GM19395 (cell line): Measurements from ENCODE around the gene ATG7.
"Not testable (repeated sequence)": the region's sequence is repeated elsewhere in the genome, so short reads cannot be mapped to it uniquely, and the experiment has no call there.

ENCODE experiments used
- ATAC-seq: cut with Tn5 transposase; IDR thresholded peaks from one replicate; pipeline ENCODE4 v1.9.1; 2021; ENCODE audit warnings: mild to moderate bottlenecking, moderate library complexity; ENCODE audit not compliant: unreplicated experiment

ATG7 gene

DNA sequence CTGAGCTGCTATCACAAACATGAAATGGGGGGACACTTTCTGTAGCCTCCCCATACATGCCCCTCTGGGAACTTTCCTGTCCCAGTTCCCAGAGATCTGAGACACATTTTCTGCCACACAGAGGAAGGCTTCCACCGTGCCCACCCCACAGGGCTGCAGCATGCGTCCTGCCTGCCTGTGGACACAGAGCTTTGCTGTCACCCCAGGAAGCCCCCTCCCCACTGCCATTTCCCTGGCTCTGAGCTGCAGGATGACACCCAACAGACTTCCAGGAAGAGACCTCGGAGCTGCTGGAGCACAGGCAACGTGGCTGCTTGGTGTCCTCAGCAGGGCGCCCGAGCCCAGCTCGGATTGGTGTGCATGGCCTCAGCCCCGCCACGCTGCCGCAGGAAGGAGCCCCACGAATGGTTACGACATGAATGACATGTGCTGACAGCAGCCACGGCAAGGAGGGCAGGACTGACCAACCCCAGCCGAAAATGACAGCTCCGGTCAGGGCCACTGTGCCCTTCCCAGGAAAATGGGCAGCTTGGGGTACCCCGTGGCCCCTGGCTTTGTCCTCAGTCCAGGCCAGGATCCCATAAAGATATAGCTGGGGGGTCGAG, 290.2 kb downstream of the ATG7 start:
- ATAC-seq = no peak

DNA sequence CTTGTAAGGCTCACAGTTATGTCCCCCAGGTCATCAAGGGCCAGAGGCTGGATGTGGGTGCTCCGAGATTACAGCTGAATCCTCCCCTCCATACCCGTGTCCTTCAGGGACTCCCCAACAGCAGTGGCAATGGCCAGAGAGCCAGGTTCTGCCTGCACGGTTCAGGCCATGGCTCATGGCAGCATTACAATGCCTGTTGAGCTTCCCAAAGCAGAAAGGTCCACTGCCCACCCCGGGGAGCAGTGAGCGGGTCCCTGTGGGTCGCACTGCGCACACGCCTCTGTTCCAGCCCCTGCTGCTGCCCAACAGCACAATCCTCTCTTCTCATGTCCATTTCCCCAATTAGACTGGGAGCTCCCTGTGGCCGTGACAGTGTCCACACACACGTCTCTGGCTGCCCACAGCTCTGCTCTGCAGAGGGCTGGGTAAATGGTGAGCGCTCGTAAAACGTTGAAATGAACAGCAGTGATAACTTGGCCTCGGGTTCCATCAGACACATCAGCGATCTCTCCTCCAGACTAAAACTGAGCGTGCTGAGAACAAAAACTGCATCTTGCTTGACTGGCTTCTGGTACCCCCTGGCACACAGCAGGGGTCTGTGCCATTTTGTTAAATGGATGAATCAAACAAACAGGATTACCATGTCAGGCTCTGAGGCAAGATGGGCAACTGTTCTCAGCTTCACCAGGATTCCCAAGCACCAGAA, 291.1 kb downstream of the ATG7 start:
- ATAC-seq = no peak

DNA sequence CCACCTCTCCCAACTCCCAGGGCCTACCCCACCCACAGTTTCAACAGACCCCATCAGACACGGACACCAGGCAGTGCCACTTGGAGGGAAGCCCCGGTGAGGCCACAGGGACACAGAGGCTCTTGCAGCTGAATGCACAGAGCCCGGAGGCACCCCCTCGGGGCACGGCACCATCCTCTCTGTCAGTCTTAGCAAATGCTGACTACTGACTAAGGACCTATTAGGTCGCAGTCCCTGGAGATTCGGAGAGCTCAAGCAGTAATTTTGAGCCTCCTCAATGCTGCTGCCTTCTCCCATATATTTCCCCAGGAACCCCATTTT, 291.6 kb downstream of the ATG7 start:
- no peak for ATAC-seq

DNA sequence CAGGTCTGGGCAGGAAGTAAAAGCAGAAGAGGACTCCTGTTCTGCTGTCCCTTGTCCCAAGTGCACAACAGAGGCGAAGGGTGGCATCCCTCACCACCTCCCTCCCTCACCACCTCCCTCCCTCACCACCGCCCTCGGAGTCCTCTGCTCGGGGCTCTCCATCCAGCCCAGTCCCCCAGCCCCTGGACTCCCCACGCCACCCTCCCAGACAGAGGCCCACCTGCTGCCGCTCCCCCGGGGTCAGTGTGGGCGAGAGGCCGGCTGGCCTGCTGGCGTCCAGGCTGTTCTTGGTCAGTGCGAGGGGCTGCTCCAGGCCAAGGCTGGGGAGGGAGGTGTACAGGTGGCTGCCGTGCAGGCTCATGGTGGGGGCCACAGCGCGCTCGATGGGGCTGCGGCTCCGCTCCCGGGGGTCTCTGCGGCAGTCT, 292.4 kb downstream of the ATG7 start:
- no peak for ATAC-seq

GRCh38 chr3:11565072-11565471, 292.9 kb downstream of the ATG7 start:
- no peak for ATAC-seq

DNA sequence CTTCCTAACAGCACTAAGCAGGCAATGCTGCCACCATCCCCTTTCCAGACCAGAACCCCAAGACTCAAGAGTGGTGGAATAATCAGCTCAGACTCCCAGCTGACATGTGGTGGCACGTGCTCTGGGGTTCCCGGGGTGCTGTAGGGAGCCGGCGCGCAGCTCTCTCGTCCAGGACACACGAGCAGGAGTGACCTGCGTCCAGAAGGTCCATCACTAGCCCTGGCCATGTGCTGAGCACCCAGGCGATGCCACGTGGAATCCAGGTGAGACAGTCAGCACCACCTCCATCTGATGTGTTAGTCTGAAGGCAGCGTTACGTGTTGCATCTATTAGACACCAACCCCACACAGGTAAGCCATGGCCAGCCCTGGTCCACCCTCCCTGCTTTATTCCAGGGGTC, 293.3 kb downstream of the ATG7 start:
- no peak for ATAC-seq

- no peak for ATAC-seq
Observed at GRCh38 chr3:11565932-11566331, 293.7 kb downstream of the ATG7 start.

GRCh38 chr3:11566478-11566877, 294.3 kb downstream of the ATG7 start:
- no peak for ATAC-seq

GRCh38 chr3:11566916-11567315, 294.7 kb downstream of the ATG7 start:
- ATAC-seq = no peak

DNA sequence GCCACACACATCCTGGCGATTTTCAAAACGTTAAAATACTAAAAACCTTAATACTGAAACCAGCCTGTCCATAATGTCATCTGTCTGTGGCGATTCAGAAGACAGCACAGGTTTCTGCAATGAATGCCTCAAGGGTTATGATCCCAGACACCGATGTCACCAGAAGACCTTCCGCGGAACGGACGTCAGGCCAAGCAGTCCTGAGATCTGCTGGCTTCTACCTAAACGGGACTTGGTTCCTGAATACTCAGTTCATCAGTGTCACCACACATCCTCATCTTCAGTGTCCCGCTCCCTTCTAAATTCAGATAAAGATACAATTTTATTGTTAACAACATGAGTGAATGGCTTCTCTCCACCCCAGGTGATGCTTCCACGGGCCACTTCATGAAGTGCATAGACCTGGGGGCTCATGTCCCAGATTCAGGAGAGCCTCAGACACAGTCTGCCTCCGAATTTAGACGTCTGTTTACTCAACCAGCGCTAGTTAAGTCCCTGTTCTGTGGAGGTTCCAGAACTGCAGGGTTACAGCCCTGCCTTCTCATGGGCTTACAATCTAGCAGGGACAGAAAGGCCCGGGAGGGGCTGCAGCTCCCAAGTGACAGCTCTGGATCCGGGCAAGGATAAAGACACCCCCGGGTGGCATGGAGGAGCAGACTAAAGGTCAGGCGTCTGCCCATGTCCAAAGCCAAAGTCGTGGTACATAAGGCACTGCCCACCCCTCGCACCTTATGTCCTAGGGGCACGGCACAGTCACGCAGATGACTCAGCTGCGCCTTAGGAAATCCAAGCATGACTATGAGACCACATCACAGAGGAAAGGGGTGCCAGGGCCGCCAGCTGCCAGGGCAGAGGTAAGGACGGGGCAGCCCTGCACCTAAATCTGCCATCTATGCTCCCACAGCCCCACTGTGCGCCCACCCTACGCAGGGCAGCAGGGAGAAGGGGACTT, 295.6 kb downstream of the ATG7 start:
- no peak for ATAC-seq

DNA sequence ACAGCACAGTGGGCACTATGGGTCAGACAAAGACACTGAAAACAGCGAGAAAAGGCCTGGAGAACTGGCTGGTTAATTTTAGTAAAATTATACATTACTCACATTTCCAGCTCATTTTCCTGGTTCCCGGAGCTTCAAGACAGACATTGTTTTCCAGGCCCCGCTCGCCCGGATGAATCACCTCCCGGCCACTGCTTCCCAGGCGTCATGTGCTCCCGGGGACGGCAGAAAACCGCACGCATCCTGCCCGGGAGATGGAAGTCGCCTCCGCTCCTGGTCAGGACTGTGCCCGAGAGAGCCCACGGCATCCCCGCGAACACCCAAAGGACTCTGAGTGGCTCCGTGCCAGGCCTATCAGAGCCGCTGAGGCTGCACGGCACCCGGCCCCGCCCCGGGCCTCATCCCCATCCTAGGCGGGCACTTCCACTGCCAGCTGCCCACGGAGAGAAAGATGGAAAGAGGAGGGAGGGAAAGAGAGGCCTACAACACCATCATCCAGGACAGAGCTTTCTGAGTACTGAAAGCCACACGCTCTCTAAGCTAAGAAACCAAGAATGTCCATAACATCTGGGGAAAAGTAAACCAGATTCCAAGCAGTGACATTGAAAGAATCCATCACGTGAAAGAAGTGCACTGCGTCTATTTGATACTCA, 296.4 kb downstream of the ATG7 start:
- ATAC-seq = no peak

- no peak for ATAC-seq
Observed at GRCh38 chr3:11569156-11569741, 297.1 kb downstream of the ATG7 start.

- no peak for ATAC-seq
Observed at GRCh38 chr3:11570251-11570650, 298.1 kb downstream of the ATG7 start.

GRCh38 chr3:11570789-11571495, 298.7 kb downstream of the ATG7 start:
- no peak for ATAC-seq

- not testable (repeated sequence) for ATAC-seq
Observed at GRCh38 chr3:11572660-11573059, 300.5 kb downstream of the ATG7 start.

GRCh38 chr3:11574981-11575669, 302.9 kb downstream of the ATG7 start:
- ATAC-seq = no peak

DNA sequence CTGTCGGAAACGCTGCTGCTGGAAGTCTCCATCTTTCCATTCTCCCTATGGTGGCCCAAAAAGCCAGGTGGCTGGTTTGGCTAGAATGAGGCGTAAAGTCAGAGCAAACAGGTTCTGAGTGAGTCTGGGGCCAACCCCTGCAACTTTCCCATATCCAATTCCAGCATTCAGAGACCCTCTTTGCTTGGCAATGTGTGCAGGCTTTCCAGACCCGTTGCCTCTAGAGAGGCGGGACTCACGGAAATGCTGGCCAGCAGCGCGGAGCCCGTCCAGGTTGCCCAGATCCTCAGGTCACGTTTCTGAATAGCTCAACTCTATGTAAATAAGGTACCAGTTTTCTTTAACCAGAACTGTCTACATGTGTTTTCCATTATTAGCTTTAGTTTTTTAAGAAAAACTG, 303.5 kb downstream of the ATG7 start:
- no peak for ATAC-seq

DNA sequence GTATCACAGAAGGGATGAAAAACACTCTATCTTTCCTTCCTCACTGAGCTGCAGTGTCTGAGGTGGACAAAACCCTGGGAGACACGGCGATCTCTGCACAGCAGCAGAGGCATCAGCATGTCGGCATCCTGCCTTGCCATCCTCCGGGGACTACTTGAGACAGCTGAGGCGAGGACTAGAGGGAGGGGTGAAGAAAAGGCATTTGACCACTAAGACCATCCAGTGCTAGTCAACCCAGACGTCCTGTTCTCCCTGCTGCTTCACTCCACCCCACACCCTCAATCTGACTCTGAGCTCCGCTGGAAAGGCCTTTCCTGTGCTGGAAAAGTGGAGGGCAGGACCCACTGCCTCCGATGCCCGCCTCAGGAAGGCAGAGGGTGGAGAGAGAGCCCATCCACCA, 304.3 kb downstream of the ATG7 start:
- no peak for ATAC-seq

GRCh38 chr3:11578169-11578568, 306.0 kb downstream of the ATG7 start:
- ATAC-seq = no peak

DNA sequence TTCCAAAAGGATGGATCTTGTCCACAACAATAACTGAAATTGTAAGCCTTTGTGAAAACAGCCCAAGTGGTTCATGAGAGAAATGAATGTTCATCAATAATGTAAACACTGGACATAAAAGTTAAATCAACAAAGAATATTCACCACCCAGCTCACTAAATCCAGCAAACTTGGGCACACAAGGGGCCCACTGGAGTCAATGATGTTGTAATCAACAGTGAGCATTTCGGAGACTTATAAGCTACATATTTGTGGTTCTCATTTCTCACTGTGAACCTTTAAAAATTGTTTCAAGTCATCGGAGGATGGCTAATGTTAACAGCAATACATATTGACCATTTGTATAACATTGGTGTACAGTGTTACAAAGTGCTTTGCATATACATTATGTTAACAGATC, 308.4 kb downstream of the ATG7 start:
- no peak for ATAC-seq
